SKM-1 (cell line): Measurements from ENCODE around the gene CCDC40.

ENCODE experiments used
- DNase-seq: peaks from one replicate; lab custom pipeline; 2025; ENCODE audit not compliant: unreplicated experiment; lab: John Stamatoyannopoulos, UW

CCDC40 gene

GRCh38 chr17:80132906-80133625, 96.6 kb downstream of the CCDC40 start:
- no peak for DNase-seq

DNA sequence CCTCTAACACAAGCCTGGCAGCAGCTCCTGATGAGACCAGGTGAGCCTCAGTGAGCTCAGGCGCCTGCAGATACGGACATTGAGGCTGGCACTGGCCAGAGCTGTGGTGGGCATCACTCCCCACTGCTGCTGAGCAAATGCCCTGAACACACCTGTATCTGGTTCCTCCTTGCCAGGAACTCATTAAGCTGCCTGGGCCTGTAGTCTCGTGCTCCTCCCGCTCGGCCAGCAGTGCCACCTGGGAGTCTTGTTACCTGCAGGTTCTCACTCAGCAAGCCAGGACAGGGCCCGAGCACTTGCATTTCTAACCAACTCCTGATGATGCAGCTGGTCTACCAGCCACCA, 97.2 kb downstream of the CCDC40 start:
- no peak for DNase-seq

DNA sequence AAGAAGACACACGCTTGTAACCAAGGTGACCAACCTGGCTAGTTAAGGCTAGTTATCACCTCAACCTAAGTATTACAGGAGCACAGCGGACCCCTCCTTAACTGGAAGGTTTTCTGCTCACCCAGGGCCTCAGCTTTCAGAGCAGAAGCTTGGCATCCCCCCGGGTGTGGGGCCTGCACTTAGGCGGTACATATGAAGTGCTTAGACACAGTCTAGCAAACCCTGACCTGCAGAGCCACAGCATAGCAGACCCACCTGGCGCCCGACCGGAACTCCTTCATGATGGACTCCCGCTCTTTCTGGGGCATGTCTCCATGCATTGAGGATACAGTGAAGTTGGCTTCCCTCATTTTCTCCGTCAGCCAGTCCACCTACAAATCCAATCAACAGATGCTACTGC, 100.7 kb downstream of the CCDC40 start:
- no peak for DNase-seq

DNA sequence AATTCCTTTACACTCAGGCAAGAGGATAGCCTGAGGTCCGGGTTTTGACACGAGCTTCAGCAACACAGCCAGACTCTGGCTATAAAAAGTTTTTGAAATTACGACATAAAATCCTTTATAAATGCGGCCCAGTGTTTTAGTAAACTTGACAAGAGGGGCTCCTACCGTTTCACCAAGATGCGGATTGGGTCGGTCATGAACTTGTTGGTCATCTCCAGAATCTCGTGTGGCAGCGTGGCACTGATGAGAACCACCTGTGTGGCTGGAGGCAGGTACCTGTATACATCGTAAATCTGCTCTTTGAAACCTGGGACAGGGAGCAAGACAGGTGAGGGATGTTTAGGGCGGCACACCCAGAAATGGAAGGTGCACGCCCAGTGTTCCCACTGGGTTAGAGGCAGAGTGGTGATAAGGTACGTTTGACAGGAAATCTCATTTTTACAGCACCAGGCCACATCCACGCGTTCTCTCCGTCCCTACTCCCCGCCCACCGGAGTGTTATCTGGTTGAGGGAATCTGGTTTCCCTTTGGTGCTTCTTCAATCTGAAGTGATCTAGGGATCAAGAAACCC, 102.5 kb downstream of the CCDC40 start:
- DNase-seq, result no peak

GRCh38 chr17:80141463-80142165, 105.2 kb downstream of the CCDC40 start:
- no peak for DNase-seq

DNA sequence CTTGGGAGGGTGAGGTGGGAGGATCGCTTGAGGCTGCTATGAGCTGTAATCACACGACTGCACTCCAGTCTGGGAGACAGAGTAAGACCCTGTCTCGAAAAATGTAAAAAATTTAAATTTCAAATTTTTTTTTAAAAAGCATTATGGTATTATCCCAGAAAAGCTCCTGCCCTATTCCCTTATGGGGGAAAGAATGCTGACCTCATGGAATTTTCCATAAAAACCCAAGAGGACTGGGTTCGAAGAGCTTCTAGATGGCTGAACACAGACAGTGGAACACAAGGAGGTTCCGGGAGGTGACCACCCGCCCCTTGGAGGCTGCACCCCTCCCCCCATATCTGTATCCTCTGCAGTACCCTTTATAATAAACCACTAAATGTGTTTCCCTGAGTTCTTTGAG, 106.5 kb downstream of the CCDC40 start:
- no peak for DNase-seq

DNA sequence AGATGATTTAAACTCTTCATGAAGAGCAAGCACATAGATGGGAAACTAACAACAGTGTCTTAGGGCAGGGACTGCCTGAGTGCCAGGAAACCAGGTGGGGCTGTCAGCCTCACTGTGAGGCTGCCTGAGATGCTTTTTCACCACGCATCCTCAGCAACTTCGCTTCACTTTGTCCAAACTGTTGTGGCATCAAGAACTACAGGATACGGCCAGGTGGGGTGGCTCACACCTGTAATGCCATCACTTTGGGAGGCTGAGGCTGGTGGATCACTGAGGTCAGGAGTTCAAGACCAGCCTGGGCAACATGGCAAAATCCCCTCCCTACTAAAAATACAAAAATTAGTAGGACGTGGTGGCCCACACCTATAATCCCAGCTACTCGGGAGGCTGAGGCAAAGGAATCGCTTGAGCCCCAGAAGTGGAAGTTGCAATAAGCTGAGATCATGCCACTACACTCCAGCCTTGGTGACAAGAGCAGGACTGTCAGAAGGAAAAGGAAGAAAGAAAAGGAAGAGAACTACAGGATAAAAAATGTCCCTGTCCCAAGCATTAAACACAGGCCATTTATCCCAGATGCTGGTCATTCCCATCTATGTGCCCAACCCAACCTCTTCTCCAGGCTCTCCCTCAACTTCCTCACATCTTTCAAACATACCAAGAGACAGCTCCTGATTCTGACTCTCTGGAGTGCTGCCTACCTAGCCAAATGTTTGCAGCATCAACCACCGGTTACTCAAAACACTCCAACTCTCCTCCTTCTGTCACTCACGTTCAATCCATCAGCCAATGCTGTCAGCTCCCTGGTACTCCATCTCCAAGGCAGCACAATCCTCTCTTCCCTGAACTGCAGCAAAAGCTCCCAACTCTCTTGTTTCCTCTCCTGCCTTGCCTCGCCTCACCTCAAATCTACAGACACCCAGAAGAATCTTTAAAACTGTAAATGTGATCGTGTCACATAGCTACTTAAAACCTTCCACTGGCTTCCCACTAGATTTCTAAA, 108.9 kb downstream of the CCDC40 start:
- DNase-seq, result no peak

- DNase-seq, result no peak
Observed at GRCh38 chr17:80146121-80147034, 109.9 kb downstream of the CCDC40 start.

DNA sequence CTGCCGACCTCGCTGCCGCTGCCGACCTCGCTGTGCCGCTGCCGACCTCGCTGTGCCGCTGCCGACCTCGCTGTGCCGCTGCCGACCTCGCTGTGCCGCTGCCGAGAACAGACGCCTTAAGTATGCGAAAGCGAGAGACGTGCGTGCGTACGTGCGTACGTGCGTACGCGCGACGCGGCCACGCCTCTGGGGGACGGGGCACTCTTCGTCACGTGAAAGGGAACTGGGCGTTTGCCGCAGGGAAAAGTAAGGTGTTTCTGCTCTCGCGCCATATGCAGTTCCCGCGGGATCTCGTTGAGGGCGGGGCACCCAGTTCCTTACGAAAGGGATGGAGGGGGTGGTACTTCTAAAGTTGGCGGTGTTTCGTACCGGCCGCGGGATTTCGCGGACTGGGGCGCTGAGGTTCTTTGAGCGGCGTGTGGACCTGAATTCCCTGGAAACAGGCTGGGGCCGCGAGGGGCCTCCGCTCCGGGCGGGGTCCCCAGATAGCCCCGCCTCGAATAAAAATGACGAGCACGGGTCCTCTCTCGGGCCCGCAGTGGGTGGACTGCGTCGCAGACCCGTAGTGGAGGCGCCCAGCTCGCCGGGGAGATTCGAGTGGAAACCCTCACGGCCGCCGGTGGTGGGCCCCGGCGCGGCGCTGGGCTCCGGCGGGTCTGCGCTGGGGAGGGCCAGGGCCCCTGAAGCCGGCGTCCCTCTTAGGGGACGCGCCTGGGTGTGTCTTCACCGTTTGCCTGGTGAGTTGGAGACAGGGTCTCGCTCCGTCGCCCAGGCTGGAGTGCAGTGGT, 110.8 kb downstream of the CCDC40 start, which contains the start of gene EIF4A3:
TSS of gene EIF4A3 (minus strand) at position 94 of the 788 bp plus-strand sequence. CDS start 167 bp downstream, outside the sequence.
- DNase-seq, result peak; percentile 99
